GM21360 (cell line): ENCODE measurements around the gene HOXC11.

ENCODE experiments used
- ATAC-seq: cut with Tn5 transposase; IDR thresholded peaks from one replicate; pipeline ENCODE4 v1.9.1; 2021; ENCODE audit warnings: mild to moderate bottlenecking, moderate library complexity; ENCODE audit not compliant: unreplicated experiment

Gene HOXC11

DNA sequence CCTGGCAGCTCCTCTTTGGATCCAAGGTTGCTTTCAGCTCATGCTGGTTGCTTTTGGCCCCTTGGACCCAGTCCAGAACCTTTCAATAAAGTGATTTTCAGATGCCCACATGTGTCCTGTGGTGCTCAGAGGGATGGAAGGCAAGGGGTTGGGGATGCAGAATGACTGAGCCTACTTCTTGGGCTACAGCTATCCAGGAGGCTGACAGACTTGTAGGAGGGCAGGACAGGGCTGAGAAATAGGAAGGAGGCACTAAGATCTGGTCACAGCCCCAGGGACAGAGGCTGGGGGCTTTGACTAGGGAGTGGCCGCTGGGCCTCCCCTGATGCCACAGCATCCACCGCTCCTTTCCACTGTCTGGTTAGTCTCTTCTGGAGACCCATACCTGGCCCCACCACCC lies 1.2 kb upstream of the HOXC11 start:
- ATAC-seq: no peak

DNA sequence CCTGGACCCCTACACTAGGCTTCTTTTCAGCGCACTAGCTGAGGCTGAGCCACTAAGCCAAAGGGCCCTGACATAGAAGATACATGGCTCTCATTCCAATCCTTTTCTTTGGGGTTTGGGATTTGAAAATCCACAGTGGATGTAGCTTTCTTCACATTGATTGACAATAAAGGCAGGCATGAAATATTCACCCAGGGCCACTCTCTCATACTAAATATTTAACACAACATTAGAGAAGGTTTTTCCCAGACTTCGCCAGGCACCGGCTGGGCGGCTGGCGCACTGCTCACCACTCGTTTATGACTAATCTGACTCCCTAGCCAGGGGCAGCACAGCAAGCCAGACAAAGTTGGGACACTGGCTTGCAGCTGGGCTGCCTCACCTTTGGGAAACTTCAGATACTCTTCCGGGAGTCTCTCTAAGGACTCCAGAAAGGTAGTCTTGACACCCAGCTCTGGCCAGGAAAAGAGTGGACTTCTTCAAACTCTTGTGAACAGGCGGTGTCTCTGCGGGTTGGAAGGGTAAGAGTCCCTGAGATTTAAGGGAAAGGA lies 699 bp upstream of the HOXC11 start:
- ATAC-seq: no peak

- no peak for ATAC-seq
These were observed 513 bp downstream of the HOXC11 start for GRCh38 chr12:53973236-53974042.

DNA sequence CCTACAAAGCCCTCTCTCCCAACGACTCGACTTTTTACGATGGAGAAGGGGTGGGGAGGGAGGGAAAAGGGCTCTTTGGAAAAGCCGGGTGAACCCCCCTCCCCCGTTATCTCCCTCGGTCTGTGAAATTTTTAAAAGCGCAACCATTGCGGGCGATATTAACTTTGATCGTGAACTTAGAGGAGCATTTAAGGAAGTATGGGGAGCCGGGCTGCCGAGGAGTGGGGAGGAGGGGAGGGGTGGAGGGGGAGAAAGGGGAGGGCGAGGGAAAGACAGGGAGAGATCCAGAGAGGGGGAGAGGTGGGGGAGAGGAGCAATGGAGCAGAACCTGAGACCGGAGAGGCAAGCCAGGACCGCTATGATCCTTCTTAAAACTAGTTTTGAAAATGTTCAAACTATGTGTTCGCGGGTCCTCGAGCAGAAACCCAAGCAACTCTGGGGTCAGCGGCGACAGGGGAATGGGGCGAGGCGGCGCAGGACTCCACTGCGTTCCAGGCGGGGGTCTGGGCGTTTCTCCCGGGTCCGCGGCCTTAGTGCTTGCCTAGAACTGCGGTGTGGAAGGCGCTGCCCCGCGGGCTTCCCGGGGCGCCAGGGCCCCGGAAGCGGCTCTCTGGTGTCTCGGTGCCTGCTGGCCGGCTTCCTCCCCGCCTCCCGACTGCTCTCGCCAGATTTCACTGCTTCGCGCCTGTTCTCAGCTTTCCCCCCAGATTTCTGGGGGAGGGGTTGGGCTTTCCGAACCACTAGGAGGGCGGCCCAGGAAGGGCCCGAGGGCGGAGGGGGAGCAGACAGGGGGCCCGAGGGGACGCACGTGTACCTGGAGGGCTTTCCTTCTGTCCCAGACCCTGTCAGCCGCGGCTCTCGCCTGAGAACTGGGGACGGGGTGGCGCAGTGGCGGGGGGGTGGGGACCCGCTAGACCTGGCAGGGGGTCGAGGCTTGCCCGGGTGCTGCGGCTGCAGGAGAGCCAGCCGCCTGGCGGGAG lies 1.4 kb downstream of the HOXC11 start, which contains the start of gene HOTAIR:
Gene HOTAIR, minus strand, starts transcription at position 871 of the 980 bp plus-strand sequence.
- no peak for ATAC-seq

GRCh38 chr12:53975064-53975471 lies 2.1 kb downstream of the HOXC11 start:
- no peak for ATAC-seq

- no peak for ATAC-seq
These were observed 2.7 kb downstream of the HOXC11 start for GRCh38 chr12:53975479-53976152.

GRCh38 chr12:53976172-53976822 lies 3.4 kb downstream of the HOXC11 start:
- ATAC-seq: no peak

DNA sequence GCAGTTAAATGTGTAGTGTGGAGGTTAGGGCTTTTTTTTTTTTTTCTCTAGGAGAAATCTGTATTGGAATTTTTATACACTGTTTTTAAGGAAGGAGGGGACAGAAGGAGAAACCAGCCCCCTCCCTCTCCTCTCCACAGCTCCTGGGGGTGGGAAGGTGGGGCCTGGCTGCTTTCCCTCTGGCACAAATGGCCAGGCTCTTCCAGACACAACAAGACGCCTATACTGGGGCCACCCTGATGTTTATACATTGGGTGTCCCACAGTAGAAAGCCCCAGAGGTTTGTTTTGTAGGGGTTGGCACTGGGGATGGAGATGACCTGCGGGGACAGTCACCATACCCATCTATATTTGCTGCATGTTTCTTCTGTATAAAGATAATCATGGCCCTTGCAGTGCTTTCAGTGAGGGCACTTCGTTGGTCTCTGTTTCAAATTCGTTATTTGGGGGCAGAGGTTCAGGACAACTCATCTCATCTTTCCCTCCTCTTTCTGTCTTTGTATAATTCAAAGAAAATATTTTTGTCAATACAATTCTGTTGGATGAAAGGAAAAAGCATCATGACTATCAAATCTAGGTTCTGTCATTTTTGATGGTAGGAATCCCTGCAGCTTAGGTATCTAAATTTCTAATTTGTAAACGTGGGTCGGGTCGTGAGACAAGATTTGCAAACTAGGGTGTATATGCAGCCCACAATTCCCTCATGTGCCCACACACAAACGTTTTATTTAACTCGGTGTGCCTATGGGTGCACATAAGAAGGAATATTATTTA lies 4.1 kb downstream of the HOXC11 start:
- ATAC-seq: no peak

DNA sequence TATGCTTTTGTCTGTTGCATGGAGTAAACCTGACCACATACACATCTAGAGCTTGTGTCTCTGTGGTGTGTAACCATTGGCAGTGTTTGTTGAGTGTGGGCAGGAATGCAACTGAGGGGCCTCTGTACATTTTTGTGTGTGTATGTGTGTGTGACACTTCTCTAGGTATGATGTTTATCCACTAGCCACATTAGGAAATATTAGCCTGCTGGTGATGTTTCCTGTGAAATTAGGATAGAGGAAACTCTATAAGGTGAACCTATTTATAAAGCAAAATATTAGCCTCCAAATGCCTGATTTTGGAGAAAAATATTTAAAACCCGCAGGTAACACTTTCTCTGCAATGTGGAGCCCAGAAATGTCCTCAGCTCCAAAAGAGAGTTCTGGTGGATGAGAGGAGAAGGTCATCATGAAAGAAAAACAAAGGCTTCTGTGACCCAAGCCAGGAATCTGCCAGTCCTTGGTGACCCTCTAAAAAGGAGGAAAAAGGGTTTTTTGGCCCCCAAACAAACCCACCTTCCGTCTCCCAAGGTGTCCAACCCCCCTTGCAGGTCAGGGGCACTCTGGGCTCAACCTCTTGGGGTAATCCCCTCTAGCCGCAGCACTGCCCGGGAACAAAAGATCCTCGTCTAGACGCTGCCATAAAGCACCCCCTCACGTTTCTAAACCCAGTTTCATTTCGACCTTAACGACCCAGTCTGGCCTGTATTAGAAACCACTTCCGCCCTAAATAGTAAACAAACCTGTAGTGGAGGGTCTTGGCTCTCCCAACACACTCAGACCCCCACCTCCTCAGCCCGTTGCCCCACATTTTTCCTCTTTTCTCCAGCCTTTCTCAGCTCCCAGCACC lies 4.9 kb downstream of the HOXC11 start:
- ATAC-seq: no peak

DNA sequence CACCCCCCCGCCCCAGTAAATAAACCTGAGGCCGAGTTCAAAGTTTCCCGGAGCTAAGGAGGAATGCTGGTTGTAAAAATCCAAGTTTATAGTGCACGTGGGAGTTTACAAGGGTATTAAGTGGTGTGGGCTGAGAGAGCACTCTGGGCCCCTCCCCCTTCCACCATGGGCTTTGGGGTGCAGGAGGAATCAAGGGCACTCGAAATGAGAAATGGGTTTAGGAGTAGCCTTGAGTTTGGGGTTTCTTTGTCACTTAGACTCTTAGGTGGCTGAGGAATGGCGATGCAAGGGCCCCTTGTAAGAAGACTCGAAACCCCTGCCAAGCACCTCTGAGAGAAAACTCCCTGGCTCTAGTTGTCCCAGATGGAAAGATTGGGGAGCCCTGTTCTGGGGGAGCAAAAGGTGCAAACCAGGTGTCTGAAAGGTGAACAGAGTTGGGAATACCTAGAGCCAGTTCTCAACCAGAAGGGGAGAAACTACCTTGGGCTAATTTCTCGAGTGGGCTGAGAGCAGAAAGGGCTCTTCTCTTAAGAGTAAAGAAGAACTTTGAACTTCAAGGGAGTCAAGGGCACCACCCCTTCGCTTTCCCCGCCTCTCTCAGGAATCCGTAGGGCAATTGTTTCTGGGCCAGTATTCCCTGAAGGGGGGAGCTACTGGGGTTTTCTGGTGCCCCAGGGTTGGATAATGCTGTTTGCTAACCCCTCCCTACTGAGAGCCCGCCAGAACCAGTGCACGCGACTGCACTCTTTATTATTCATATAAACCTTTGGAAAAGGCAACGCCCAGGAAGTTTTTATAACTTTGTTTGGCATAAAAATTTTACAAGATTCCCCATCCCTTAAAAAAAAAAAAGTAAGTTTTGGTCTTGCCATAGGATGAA lies 5.8 kb downstream of the HOXC11 start:
- no peak for ATAC-seq

- no peak for ATAC-seq
These were observed 7.3 kb downstream of the HOXC11 start for GRCh38 chr12:53980104-53980801.

DNA sequence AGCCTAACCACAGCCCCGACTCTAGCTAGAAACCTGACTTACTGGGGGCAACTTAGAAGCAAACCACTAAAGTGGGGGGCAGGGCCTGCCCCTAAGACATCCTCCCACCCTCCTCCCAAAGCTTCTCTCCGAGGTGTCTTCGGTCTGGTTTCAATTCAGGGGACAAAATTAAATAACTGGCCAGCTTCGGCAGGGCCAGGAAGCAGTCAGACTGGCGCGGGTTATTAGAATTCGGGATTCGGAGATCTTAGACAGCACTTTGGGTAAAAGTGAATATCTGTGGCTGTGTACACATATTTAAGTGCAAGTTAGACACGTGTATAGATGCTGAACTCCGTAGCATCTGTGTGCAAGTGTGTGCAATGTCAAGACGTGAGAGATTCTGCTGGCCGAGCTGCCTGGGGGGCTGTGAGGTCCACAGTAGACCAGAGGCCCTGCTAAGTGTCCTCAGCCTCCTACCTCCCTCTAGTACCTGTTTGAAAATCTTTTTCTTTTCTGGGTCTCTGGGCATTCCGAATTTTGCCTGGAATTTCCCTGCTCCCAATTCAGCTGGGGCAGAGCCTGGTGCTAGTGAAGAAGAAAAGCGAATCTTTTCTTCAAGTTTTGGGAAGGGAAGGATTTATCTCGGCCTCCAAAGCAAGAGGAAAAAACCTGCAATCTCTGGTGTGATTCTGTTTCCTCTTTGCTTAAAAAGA lies 8.0 kb downstream of the HOXC11 start:
- ATAC-seq: no peak

DNA sequence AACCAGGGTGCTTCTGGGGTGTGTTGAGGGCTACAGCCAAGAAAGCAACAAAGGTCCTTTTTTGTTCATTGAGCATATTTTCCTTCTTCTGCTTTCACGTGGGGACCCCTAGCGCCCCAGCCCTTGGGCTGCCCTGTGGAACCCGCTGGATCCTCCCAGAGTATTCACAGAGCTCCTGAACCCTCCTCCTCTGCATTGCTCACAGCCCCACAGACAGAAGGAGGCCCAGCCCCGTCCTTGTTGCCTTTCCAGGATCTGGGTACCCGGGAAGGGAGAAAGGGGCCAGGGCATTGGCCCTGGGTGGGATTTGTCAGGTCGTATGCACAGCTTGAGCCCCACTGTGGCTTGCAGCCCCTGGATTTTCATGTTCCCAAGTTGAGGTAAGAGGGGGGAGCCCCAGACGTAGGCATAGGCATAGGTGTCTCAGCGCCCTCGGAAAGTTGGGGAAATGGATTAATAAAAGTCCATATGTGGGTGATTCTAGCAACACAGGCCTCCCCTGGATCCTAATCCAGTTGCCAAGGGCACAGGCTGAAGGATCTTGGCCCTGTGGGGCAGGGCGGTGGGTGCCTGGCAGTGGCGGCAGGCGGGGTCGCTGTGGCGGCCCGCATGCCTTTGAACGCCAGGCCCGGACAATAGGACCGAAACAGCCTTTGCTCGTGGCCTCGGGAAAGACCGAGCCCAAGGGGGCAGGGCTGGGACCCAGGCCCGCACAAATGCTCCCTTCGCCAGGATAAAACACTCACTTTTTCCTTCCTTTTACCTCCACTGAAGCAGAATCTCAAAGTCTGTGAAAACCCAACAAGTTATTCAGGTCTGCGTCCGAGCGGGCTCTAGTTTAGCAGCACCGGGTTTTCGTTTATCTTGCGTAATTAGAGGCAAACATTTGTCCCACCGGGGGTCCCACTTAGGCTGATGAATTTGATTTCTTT lies 9.0 kb downstream of the HOXC11 start:
- ATAC-seq: no peak

- ATAC-seq: no peak
These were observed 10.0 kb downstream of the HOXC11 start for GRCh38 chr12:53982648-53983567.
